OCI-M1 (cell line): Measurements from ENCODE around the gene FCN3.

ENCODE experiments used
- DNase-seq: peaks from one replicate; lab custom pipeline; 2025; lab: John Stamatoyannopoulos, UW

FCN3 gene

GRCh38 chr1:27358038-27358927 lies 16.3 kb downstream of the FCN3 start:
- DNase-seq = no peak

GRCh38 chr1:27357281-27358037 lies 17.2 kb downstream of the FCN3 start:
- DNase-seq = peak; percentile 74

GRCh38 chr1:27356619-27357280 lies 17.9 kb downstream of the FCN3 start:
- DNase-seq = no peak

GRCh38 chr1:27356277-27356618 lies 18.4 kb downstream of the FCN3 start:
- no peak for DNase-seq

- no peak for DNase-seq
Measured at GRCh38 chr1:27355683-27356082, 18.9 kb downstream of the FCN3 start.

- no peak for DNase-seq
Measured at GRCh38 chr1:27353629-27354028, 21.0 kb downstream of the FCN3 start.

- no peak for DNase-seq
Measured at GRCh38 chr1:27353166-27353565, 21.5 kb downstream of the FCN3 start.

GRCh38 chr1:27351541-27352107 lies 23.0 kb downstream of the FCN3 start:
- DNase-seq = no peak

GRCh38 chr1:27350663-27351540 lies 23.7 kb downstream of the FCN3 start:
- DNase-seq = no peak

- no peak for DNase-seq
Measured at GRCh38 chr1:27349784-27350662, 24.6 kb downstream of the FCN3 start.

- no peak for DNase-seq
Measured at GRCh38 chr1:27348861-27349783, 25.5 kb downstream of the FCN3 start.

- no peak for DNase-seq
Measured at GRCh38 chr1:27346991-27347624, 27.5 kb downstream of the FCN3 start.

GRCh38 chr1:27346357-27346756 lies 28.3 kb downstream of the FCN3 start:
- DNase-seq = no peak

GRCh38 chr1:27345272-27345671 lies 29.4 kb downstream of the FCN3 start:
- DNase-seq = no peak

GRCh38 chr1:27343639-27344025 lies 31.0 kb downstream of the FCN3 start:
- no peak for DNase-seq

GRCh38 chr1:27342778-27343638 lies 31.6 kb downstream of the FCN3 start:
- peak; percentile 56 for DNase-seq

- DNase-seq = no peak
Measured at GRCh38 chr1:27342391-27342777, 32.2 kb downstream of the FCN3 start.
